Effector CD4-positive, alpha-beta T cell (primary cell): ENCODE results near the gene ARHGAP45.

Experiments
- DNase-seq: peaks from one replicate; pipeline ENCODE4 v3.0.0-alpha.2; 2020

The ARHGAP45 gene

GRCh38 chr19:1070931-1071791 lies 4.2 kb downstream of the ARHGAP45 start:
- DNase-seq: no peak

DNA sequence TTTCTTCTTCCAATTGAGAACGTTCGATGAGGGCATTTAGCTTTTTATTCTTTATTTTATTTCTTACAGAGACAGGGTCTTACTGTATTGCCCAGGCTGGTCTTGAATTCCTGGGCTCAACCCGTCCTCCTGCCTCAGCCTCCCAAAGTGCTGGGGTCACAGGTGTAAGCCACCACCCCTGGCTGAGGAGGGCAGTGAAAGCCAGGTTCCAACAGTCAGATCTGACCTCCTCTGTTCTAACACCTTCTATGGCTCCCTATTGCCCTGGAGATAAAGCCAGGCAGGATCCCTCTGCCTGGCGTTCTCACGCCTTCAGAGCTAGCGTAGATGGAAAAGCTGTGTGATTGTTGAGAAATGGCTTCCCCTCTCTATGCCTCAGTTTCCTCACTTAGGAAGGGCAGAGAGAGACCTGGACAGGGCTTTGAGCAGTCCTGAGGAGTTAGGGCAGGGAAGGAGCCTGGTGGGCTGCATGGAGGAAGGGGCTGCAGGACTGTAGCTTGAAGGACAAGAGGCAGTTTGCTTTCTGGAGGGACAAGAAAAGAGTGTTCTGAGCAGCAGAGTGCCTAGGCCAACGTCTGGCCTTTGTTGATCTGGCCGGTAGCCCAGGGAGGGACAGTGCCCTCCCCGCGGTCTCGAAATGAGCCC lies 5.5 kb downstream of the ARHGAP45 start:
- no peak for DNase-seq

DNA sequence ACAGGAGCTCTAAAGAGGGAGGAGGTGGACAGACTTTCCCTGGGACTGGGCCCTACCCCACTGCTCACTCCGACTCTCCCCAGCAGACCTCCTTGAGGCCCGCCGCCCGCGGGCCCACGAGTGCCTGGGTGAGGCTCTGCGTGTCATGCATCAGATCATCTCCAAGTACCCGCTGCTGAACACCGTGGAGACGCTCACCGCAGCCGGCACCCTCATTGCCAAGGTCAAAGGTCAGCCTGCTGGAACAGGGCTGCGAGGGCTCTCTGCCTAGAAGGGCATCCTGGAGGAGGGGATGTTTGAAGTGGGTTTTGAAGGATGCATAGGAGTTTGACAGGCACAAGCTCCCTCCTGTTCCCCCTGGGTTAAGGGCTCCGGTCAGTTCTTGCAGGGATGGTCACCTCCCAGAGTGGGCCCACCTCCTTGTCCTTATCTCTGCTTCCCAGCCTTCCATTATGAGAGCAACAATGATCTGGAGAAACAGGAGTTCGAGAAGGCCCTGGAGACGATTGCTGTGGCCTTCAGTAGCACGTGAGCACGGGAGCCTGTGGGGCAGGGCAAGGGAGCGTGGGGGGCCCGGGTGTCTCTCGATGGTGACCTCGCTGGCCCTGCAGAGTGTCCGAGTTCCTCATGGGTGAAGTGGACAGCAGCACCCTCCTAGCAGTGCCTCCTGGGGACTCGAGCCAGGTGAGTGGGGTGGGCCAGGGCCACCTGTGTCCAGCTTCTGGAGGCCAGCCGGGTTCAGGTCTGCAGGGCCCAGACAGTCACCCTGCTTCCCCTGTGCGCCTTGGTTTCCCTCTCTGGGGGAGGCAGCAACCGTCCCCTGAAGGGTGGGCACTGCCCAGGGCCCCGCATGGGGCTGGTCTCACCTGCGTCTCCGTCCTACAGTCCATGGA lies 6.3 kb downstream of the ARHGAP45 start:
- DNase-seq: no peak

- no peak for DNase-seq
These were observed 7.1 kb downstream of the ARHGAP45 start for GRCh38 chr19:1073956-1074517.

- peak; percentile 97 for DNase-seq
These were observed 7.7 kb downstream of the ARHGAP45 start for GRCh38 chr19:1074544-1075283.

DNA sequence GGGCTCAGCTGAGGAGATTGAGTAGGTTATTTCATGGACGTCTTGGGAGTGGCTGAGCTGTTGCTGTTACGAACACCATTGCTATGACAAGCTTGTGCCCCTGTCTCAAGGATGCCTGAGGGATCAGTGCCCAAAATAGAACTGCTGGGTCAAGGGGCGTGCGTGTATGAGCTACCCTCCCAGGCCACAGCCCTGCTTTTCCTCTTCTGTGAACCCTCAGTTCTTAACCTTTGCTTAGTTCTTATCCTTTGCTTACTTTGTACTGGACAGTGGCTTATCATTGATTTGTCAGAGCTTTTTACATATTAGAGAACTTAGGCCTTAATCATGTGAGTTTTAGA lies 9.0 kb downstream of the ARHGAP45 start:
- no peak for DNase-seq

GRCh38 chr19:1076951-1077350 lies 10.0 kb downstream of the ARHGAP45 start:
- DNase-seq: peak; percentile 91

GRCh38 chr19:1079566-1080111 lies 12.7 kb downstream of the ARHGAP45 start:
- DNase-seq: no peak

GRCh38 chr19:1080360-1081161 lies 13.6 kb downstream of the ARHGAP45 start:
- no peak for DNase-seq

GRCh38 chr19:1081301-1082164 lies 14.6 kb downstream of the ARHGAP45 start:
- DNase-seq: no peak

- DNase-seq: peak; percentile 68
These were observed 15.4 kb downstream of the ARHGAP45 start for GRCh38 chr19:1082165-1082927.

GRCh38 chr19:1082928-1083816 lies 16.2 kb downstream of the ARHGAP45 start:
- DNase-seq: no peak

DNA sequence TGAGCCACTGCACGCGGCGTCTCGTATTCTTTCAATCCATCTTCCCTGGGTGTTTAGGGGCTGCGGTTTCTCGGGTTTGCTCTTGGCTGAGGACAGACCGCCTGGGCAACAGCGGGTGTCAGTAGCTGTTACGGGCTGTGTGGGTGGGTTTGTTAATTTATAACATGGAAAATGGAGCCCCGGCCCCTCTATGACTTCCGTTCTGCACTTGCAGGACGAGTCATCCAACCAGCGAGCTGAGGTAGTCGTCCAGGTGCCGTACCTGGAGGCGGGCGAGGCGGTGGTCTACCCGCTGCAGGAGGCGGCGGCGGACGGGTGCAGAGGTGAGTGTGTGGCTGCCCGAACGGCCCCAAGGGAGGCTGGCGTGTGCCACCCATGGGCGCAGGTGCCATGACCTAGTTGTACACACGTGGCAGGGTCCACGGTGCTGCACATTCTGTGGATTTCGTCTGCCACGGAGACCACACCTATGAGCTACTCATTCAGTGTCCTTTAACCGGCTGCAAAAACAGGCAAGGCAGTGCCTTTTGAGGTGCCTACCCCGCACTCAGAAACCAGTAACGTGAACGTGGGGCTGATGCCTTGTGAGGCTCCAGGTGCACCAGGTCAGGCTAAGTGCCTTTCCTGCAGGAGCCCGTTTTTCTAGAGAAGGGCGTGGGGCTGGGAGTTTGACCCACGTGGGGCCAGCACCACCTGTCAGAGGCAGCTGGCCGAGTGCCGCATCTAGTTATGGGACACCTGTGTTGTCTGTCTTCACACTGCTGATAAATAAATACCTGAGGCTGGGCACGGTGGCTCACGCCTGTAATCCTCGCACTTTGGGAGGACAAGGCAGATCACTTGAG lies 17.3 kb downstream of the ARHGAP45 start:
- no peak for DNase-seq

GRCh38 chr19:1085053-1085658 lies 18.2 kb downstream of the ARHGAP45 start:
- no peak for DNase-seq

DNA sequence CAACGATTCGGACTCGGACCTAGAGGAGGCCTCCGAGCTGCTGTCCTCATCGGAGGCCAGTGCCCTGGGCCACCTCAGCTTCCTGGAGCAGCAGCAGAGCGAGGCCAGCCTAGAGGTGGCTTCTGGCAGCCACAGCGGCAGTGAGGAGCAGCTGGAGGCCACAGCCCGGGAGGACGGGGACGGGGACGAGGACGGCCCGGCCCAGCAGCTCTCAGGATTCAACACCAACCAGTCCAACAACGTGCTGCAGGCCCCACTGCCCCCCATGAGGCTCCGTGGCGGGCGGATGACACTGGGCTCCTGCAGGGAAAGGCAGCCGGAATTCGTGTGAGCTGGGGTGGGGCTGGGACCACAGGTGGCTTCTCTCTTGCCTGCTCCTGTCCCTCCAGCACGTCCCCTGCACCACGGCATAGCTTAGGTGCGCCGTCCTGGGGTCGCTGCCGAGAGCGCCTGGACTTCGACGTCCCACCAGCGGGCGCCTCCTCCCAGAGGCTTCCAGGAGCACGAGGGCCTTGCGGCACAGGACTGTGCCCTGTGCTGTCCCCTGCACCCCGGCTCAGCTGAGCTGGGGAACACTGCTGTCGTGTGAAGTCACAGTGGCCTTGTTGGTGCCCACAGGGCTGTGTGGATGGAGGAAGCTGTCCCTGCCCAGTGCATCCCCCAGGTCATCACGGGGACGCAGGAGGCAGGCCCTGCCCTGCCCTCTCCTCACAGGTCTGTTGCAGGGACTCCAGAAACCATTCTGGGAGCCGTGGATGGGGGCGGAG lies 18.9 kb downstream of the ARHGAP45 start:
- no peak for DNase-seq

DNA sequence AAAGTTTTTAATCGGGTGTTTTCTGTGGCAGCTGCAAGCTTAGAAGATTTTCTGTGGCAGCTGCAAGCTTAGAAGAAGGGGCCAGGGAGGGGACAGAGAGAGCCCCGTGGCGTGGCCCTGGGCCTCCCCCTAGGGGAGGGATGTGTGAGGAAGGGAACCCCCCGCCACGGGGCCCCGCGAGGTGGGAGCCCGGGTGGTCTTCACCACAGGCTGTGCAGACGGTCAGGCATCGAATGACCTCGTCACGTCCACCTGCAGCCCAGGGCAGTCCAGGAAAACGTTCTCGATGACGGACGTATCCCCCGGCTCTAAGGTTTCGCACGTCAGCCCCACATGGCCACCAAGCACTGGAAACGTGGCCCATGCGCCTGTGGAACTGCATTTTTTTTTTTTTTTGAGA lies 19.6 kb downstream of the ARHGAP45 start:
- no peak for DNase-seq
